ENCODE measurements around the gene SLC29A2. TPM values are rescaled to one million over a fixed set of nuclear protein-coding genes. Genes with fewer than 3 reads are reported as not detected.

The SLC29A2 gene
- total and polyA plus RNA-seq, 2 donors (not counting 3 experiments of a cell fraction or from before 2014, with no cell fraction given), result 2.4 to 5.2 TPM

- CTCF ChIA-PET, result interaction anchor here (0.8 to 1.4 kb wide), 3 partner anchors 9 to 24 kb away, joined by 3 to 4 read pairs (median 3); no protein-coding TSS in a partner anchor
- Histone ChIP-seq H3K79me2 (ENCODE audit: control insufficient read depth, insufficient read depth, low read length) (no peaks in the 10 kb centered on the region), H4K20me1 (replicated peaks; ENCODE audit: control insufficient read depth, extremely low read depth, insufficient read depth, low read length) (no peaks in the 10 kb centered on the region), H3K4me1 (ENCODE audit: control insufficient read depth, extremely low read depth, insufficient read depth, low read length) (no peaks in the 10 kb centered on the region), H3K4me3 (replicated peaks in 1 of 3; ENCODE audit: insufficient read depth in 1 of 3, low read depth in 1 of 3, low read length in 3 of 3) (no peak overlapping the region), H3K36me3 (ENCODE audit: control insufficient read depth in 2 of 2, extremely low read depth in 1 of 2, insufficient read depth in 2 of 2, low read length in 2 of 2) (no peaks in the 10 kb centered on the region), H3K4me2 (ENCODE audit: insufficient read depth, low read length) (no peak overlapping the region), H3K9me3 (replicated peaks; ENCODE audit: control insufficient read depth, insufficient read depth, low read length) (no peaks in the 10 kb centered on the region), H3K9ac (replicated peaks; ENCODE audit: extremely low read depth, insufficient read depth, low read length) (no peak overlapping the region), H3K27me3 (ENCODE audit: control insufficient read depth in 2 of 2, insufficient read depth in 2 of 2, low read length in 2 of 2) (no peaks in the 10 kb centered on the region), H3K9me1 (replicated peaks; ENCODE audit: control insufficient read depth, extremely low read depth, insufficient read depth, low read length) (no peaks in the 10 kb centered on the region), H3K27ac (ENCODE audit: insufficient read depth, low read depth, low read length) (no peak overlapping the region), H2AFZ (ENCODE audit: low read depth, low read length) (no peak overlapping the region)
- intact Hi-C loops (cut with micrococcal nuclease), result no loop called here
- DNase-seq (ENCODE audit: low read depth, low spot score) (no peak), FAIRE-seq (no peak)
- dilution Hi-C loops (cut with MboI; ENCODE audit: extremely low pct_ligation_motif_present, low sequenced_read_pairs), result no loop called here
- TF ChIP-seq POLR2A (IDR thresholded peaks at IDR 0.05; ENCODE audit: low read depth, low read length) (no peak), FOS (IDR thresholded peaks at IDR 0.05; ENCODE audit: borderline replicate concordance, insufficient read depth, low read length) (no peak), CTCF (IDR thresholded peaks at IDR 0.05; ENCODE audit: extremely low read depth in 1 of 2, insufficient read depth in 1 of 2, low read depth in 1 of 2, low read length in 2 of 2) (no peak), MYC (IDR thresholded peaks at IDR 0.05; ENCODE audit: low read depth, low read length) (no peak)
- POLR2A ChIA-PET, result no interaction called here
- BruUV-seq (replicated peaks), result no TSS peak
Measured at GRCh38 chr11:66365166-66365565, 6.4 kb downstream of the SLC29A2 start.

GRCh38 chr11:66363805-66364535, 7.6 kb downstream of the SLC29A2 start:
- Histone ChIP-seq H3K4me1 (ENCODE audit: control insufficient read depth, extremely low read depth, insufficient read depth, low read length) (no peaks in the 10 kb centered on the region), H3K4me3 (replicated peaks in 1 of 3; ENCODE audit: insufficient read depth in 1 of 3, low read depth in 1 of 3, low read length in 3 of 3) (no peak overlapping the region), H4K20me1 (replicated peaks; ENCODE audit: control insufficient read depth, extremely low read depth, insufficient read depth, low read length) (no peaks in the 10 kb centered on the region), H3K4me2 (ENCODE audit: insufficient read depth, low read length) (no peak overlapping the region), H3K9me1 (replicated peaks; ENCODE audit: control insufficient read depth, extremely low read depth, insufficient read depth, low read length) (no peaks in the 10 kb centered on the region), H3K9ac (replicated peaks; ENCODE audit: extremely low read depth, insufficient read depth, low read length) (no peak overlapping the region), H3K9me3 (replicated peaks; ENCODE audit: control insufficient read depth, insufficient read depth, low read length) (no peaks in the 10 kb centered on the region), H3K27ac (ENCODE audit: insufficient read depth, low read depth, low read length) (no peak overlapping the region), H2AFZ (ENCODE audit: low read depth, low read length) (no peak overlapping the region), H3K27me3 (ENCODE audit: control insufficient read depth in 2 of 2, insufficient read depth in 2 of 2, low read length in 2 of 2) (no peaks in the 10 kb centered on the region), H3K36me3 (ENCODE audit: control insufficient read depth in 2 of 2, extremely low read depth in 1 of 2, insufficient read depth in 2 of 2, low read length in 2 of 2) (no peaks in the 10 kb centered on the region), H3K79me2 (ENCODE audit: control insufficient read depth, insufficient read depth, low read length) (no peaks in the 10 kb centered on the region)
- POLR2A ChIA-PET, result no interaction called here
- BruUV-seq (replicated peaks), result no TSS peak
- no peak for DNase-seq (ENCODE audit: low read depth, low spot score)
- CTCF ChIA-PET, result interaction anchor here (0.7 to 2.5 kb wide), 13 partner anchors 7 to 69 kb away, joined by 3 to 12 read pairs (median 4); partner anchors contain the start of gene B4GAT1
- no peak for FAIRE-seq
- dilution Hi-C loops (cut with MboI; ENCODE audit: extremely low pct_ligation_motif_present, low sequenced_read_pairs), result no loop called here
- no peak for TF ChIP-seq MAX (IDR thresholded peaks at IDR 0.05; ENCODE audit: insufficient read depth, insufficient read length)
- TF ChIP-seq CTCF (IDR thresholded peaks at IDR 0.05; ENCODE audit: extremely low read depth in 1 of 2, insufficient read depth in 1 of 2, low read depth in 1 of 2, low read length in 2 of 2), result peak; percentile 67 to 81
- TF ChIP-seq POLR2AphosphoS5 (IDR thresholded peaks at IDR 0.05; ENCODE audit: insufficient read depth, low read depth, low read length), result no peak
- TF ChIP-seq JUN (IDR thresholded peaks at IDR 0.05; ENCODE audit: borderline replicate concordance, insufficient read depth, insufficient read length, low read depth), result no peak
- no peak for TF ChIP-seq GATA2 (IDR thresholded peaks at IDR 0.05; ENCODE audit: insufficient read depth, insufficient read length, low read depth, low read length)
- TF ChIP-seq FOS (IDR thresholded peaks at IDR 0.05; ENCODE audit: borderline replicate concordance, insufficient read depth, low read length), result no peak
- no peak for TF ChIP-seq EZH2 (IDR thresholded peaks at IDR 0.05; ENCODE audit: borderline replicate concordance, low read depth, low read length, severe bottlenecking)
- intact Hi-C loops (cut with micrococcal nuclease), result no loop called here
